GM23338 (cell line): ENCODE measurements around the gene ASB3. TPM values are rescaled to one million over a fixed set of nuclear protein-coding genes. Genes with fewer than 3 reads are reported as not detected.

Source experiments
- ATAC-seq: fragments of 200-7000 bp; cut with Tn5 transposase; 3 replicates; pipeline ENCODE4 v1.9.1; 2020
- DNase-seq: peaks from one replicate; pipeline ENCODE4 v3.0.0-alpha.2; 2015; ENCODE audit warnings: low spot score
- H2AFZ ChIP-seq: fragments of 200-600 bp; sonication (generic); 2 replicates; pipeline ENCODE4 v1.8.0; 2016; ENCODE audit warnings: antibody characterized with exemption, mild to moderate bottlenecking, moderate library complexity
- H3F3A ChIP-seq: fragments of 200-600 bp; sonication (generic); replicated peaks from 2 replicates; pipeline ENCODE4 v1.8.0; 2017; ENCODE audit warnings: antibody characterized with exemption, mixed run types, low read depth
- H3K27ac ChIP-seq: fragments of 200-600 bp; sonication (generic); 2 replicates; pipeline ENCODE4 v1.6.1; 2016; ENCODE audit warnings: low read depth
- H3K27me3 ChIP-seq: fragments of 200-600 bp; sonication (generic); 2 replicates; pipeline ENCODE4 v1.8.0; 2016; ENCODE audit warnings: mild to moderate bottlenecking, mixed run types, moderate library complexity; ENCODE audit not compliant: insufficient read depth
- H3K36me3 ChIP-seq: fragments of 200-600 bp; sonication (generic); 2 replicates; pipeline ENCODE4 v1.8.0; 2016; ENCODE audit warnings: mild to moderate bottlenecking; ENCODE audit not compliant: insufficient read depth
- H3K4me1 ChIP-seq: fragments of 200-600 bp; sonication (generic); 2 replicates; pipeline ENCODE4 v1.8.0; 2016; ENCODE audit warnings: mild to moderate bottlenecking, moderate library complexity; ENCODE audit not compliant: insufficient read depth
- H3K4me2 ChIP-seq: fragments of 200-600 bp; sonication (generic); 2 replicates; pipeline ENCODE4 v1.7.1; 2017; ENCODE audit warnings: mixed run types
- H3K4me3 ChIP-seq: fragments of 200-600 bp; sonication (generic); 2 replicates; pipeline ENCODE4 v1.6.1; 2016; ENCODE audit warnings: mixed run types
- H3K79me2 ChIP-seq: fragments of 200-600 bp; sonication (generic); replicated peaks from 2 replicates; pipeline ENCODE4 v1.8.0; 2017; ENCODE audit warnings: mild to moderate bottlenecking; ENCODE audit not compliant: insufficient read depth
- H3K9me2 ChIP-seq: fragments of 200-600 bp; sonication (generic); 2 replicates; pipeline ENCODE4 v1.8.0; 2017; ENCODE audit not compliant: insufficient read depth
- H4K20me1 ChIP-seq: fragments of 200-600 bp; sonication (generic); replicated peaks from 2 replicates; pipeline ENCODE4 v1.8.0; 2017; ENCODE audit warnings: mild to moderate bottlenecking; ENCODE audit not compliant: insufficient read depth
- H3K27ac Mint-ChIP-seq: 2 replicates; pipeline ENCODE4 v1.8.0; 2020; ENCODE audit warnings: inconsistent platforms, mild to moderate bottlenecking, moderate library complexity, mixed read lengths
- H3K27me3 Mint-ChIP-seq: 3 replicates; pipeline ENCODE4 v1.8.0; 2022; ENCODE audit warnings: low read depth, mild to moderate bottlenecking, moderate library complexity, mixed read lengths, inconsistent platforms; ENCODE audit not compliant: insufficient read depth, poor library complexity
- H3K36me3 Mint-ChIP-seq: 3 replicates; pipeline ENCODE4 v1.8.0; 2021; ENCODE audit warnings: low read depth, mild to moderate bottlenecking, inconsistent platforms, moderate library complexity, mixed read lengths
- H3K4me1 Mint-ChIP-seq: 3 replicates; pipeline ENCODE4 v1.8.0; 2020; ENCODE audit warnings: mild to moderate bottlenecking, inconsistent platforms, mixed read lengths
- H3K4me3 Mint-ChIP-seq: 3 replicates; pipeline ENCODE4 v1.8.0; 2021; ENCODE audit warnings: moderate library complexity, mild to moderate bottlenecking, inconsistent platforms, mixed read lengths
- H3K9me3 Mint-ChIP-seq: 3 replicates; pipeline ENCODE4 v1.8.0; 2020; ENCODE audit warnings: moderate library complexity, mild to moderate bottlenecking, inconsistent platforms, mixed read lengths
- EZH2 ChIP-seq: fragments of 200-600 bp; sonication (generic); IDR thresholded peaks from one replicate; pipeline ENCODE4 v1.8.0; 2017; ENCODE audit warnings: antibody characterized with exemption, mild to moderate bottlenecking, low read depth; ENCODE audit not compliant: unreplicated experiment
- ZNF114 ChIP-seq: fragments of 250-450 bp; sonication (Bioruptor Pico); IDR thresholded peaks from 2 replicates; pipeline ENCODE4 v1.5.0; 2020; ENCODE audit warnings: mild to moderate bottlenecking, moderate library complexity
- polyA plus RNA-seq: library from polyadenylated mRNA; unstranded; fragments of >200 nt; fragmentation: Nextera tagmentation; extraction: Ambion mirVana; gene quantifications from 2 replicates; pipeline ENCODE4 v1.2.1, GENCODE V29; 2016
- total RNA-seq: library from RNA; depleted of rRNA; stranded (reverse); fragments of >200 nt; shearing (Covaris generic); gene quantifications from 2 replicates; pipeline ENCODE4 v1.2.3, GENCODE V29; 2014
- TF ChIP-seq, protein P1 (sequence below): fragments of 250-450 bp; sonication (Bioruptor Pico); IDR thresholded peaks from 2 replicates; pipeline ENCODE4 v1.5.0; 2020; ENCODE audit warnings: mild to moderate bottlenecking, moderate library complexity
- TF ChIP-seq, protein P2 (sequence below): IDR thresholded peaks from one replicate; pipeline ENCODE4 v1.6.1; 2018; ENCODE audit warnings: antibody characterized with exemption; ENCODE audit not compliant: unreplicated experiment

The ASB3 gene
- total and polyA plus RNA-seq, 2 experiments from 2014 or later = 22.4 to 30.5 TPM

DNA sequence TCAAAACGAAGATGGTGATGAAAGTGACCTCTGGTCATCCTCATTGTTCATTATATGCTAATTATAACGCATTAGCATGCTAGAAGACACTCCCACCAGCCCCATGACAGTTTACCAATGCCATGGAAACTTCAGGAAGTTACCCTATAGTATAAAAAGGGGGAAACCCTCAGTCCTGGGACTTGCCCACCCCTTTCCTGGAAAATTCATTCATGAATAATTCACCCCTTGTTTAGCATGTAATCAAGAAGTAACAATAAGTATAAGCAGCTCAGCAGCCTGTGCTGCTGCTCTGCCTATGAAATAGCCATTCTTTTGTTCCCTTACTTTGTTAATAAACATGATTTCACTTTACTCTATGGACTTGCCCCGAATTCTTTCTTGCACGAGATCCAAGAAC is 89.7 kb downstream of the ASB3 start (continued):
- TF ChIP-seq, protein P1, sequence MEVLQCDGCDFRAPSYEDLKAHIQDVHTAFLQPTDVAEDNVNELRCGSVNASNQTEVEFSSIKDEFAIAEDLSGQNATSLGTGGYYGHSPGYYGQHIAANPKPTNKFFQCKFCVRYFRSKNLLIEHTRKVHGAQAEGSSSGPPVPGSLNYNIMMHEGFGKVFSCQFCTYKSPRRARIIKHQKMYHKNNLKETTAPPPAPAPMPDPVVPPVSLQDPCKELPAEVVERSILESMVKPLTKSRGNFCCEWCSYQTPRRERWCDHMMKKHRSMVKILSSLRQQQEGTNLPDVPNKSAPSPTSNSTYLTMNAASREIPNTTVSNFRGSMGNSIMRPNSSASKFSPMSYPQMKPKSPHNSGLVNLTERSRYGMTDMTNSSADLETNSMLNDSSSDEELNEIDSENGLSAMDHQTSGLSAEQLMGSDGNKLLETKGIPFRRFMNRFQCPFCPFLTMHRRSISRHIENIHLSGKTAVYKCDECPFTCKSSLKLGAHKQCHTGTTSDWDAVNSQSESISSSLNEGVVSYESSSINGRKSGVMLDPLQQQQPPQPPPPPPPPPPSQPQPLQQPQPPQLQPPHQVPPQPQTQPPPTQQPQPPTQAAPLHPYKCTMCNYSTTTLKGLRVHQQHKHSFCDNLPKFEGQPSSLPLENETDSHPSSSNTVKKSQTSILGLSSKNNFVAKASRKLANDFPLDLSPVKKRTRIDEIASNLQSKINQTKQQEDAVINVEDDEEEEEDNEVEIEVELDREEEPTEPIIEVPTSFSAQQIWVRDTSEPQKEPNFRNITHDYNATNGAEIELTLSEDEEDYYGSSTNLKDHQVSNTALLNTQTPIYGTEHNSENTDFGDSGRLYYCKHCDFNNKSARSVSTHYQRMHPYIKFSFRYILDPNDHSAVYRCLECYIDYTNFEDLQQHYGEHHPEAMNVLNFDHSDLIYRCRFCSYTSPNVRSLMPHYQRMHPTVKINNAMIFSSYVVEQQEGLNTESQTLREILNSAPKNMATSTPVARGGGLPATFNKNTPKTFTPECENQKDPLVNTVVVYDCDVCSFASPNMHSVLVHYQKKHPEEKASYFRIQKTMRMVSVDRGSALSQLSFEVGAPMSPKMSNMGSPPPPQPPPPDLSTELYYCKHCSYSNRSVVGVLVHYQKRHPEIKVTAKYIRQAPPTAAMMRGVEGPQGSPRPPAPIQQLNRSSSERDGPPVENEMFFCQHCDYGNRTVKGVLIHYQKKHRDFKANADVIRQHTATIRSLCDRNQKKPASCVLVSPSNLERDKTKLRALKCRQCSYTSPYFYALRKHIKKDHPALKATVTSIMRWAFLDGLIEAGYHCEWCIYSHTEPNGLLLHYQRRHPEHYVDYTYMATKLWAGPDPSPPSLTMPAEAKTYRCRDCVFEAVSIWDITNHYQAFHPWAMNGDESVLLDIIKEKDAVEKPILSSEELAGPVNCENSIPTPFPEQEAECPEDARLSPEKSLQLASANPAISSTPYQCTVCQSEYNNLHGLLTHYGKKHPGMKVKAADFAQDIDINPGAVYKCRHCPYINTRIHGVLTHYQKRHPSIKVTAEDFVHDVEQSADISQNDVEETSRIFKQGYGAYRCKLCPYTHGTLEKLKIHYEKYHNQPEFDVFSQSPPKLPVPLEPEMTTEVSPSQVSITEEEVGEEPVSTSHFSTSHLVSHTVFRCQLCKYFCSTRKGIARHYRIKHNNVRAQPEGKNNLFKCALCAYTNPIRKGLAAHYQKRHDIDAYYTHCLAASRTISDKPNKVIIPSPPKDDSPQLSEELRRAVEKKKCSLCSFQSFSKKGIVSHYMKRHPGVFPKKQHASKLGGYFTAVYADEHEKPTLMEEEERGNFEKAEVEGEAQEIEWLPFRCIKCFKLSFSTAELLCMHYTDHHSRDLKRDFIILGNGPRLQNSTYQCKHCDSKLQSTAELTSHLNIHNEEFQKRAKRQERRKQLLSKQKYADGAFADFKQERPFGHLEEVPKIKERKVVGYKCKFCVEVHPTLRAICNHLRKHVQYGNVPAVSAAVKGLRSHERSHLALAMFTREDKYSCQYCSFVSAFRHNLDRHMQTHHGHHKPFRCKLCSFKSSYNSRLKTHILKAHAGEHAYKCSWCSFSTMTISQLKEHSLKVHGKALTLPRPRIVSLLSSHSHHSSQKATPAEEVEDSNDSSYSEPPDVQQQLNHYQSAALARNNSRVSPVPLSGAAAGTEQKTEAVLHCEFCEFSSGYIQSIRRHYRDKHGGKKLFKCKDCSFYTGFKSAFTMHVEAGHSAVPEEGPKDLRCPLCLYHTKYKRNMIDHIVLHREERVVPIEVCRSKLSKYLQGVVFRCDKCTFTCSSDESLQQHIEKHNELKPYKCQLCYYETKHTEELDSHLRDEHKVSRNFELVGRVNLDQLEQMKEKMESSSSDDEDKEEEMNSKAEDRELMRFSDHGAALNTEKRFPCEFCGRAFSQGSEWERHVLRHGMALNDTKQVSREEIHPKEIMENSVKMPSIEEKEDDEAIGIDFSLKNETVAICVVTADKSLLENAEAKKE (CRISPR knock-in tag) = no peak
- TF ChIP-seq, protein P2, sequence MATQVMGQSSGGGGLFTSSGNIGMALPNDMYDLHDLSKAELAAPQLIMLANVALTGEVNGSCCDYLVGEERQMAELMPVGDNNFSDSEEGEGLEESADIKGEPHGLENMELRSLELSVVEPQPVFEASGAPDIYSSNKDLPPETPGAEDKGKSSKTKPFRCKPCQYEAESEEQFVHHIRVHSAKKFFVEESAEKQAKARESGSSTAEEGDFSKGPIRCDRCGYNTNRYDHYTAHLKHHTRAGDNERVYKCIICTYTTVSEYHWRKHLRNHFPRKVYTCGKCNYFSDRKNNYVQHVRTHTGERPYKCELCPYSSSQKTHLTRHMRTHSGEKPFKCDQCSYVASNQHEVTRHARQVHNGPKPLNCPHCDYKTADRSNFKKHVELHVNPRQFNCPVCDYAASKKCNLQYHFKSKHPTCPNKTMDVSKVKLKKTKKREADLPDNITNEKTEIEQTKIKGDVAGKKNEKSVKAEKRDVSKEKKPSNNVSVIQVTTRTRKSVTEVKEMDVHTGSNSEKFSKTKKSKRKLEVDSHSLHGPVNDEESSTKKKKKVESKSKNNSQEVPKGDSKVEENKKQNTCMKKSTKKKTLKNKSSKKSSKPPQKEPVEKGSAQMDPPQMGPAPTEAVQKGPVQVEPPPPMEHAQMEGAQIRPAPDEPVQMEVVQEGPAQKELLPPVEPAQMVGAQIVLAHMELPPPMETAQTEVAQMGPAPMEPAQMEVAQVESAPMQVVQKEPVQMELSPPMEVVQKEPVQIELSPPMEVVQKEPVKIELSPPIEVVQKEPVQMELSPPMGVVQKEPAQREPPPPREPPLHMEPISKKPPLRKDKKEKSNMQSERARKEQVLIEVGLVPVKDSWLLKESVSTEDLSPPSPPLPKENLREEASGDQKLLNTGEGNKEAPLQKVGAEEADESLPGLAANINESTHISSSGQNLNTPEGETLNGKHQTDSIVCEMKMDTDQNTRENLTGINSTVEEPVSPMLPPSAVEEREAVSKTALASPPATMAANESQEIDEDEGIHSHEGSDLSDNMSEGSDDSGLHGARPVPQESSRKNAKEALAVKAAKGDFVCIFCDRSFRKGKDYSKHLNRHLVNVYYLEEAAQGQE = no peak

DNA sequence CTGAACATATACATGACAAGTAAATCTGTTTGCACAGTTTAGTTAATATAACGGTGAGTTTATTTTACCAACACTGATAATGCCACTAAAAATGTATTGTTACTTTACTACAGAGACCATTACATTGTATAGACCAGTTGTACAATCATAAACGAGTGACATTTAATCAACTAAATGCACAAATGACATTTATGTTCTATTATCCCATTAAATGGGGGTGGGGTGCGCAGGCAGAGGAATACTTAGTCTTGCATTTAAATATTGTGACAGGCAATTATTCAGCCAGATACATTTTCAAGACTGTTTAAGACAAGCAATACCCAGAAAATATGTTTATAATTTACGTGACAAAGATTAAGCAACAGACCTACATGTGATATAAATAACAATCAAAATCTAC is 91.2 kb downstream of the ASB3 start:
- Histone ChIP-seq H3K27ac (no peak overlapping the region), H4K20me1 (no peaks in the 10 kb centered on the region), H3F3A (no peaks in the 10 kb centered on the region), H3K4me2 (no peak overlapping the region), H3K27me3 (no peaks in the 10 kb centered on the region), H3K4me1 (no peaks in the 10 kb centered on the region), H3K36me3 (no peaks in the 10 kb centered on the region), H3K79me2 (no peaks in the 10 kb centered on the region), H3K9me2 (no peaks in the 10 kb centered on the region), H3K4me3 (no peak overlapping the region), H2AFZ (no peak overlapping the region)
- no peak overlapping the region for H3K4me3 Mint-ChIP-seq
- peaks cover 4% of the 10 kb centered on the region; the same call in 1 of the 3 replicates for H3K4me1 Mint-ChIP-seq
- no peaks in the 10 kb centered on the region; the same call in 2 of the 3 replicates for H3K9me3 Mint-ChIP-seq
- no peaks in the 10 kb centered on the region for H3K27me3 Mint-ChIP-seq
- DNase-seq = no peak
- H3K27ac Mint-ChIP-seq = no peak overlapping the region
- no peak for ATAC-seq
- peaks cover 22% of the 10 kb centered on the region for H3K36me3 Mint-ChIP-seq
- TF ChIP-seq EZH2 (no peak), ZNF114 (CRISPR knock-in tag) (no peak)
- TF ChIP-seq, protein P1 (CRISPR knock-in tag) = no peak
